H7 (cell line): Measurements from ENCODE around the gene HIRIP3. TPM values are rescaled to one million over a fixed set of nuclear protein-coding genes. Genes with fewer than 3 reads are reported as not detected.
"Not testable (repeated sequence)": the region's sequence is repeated elsewhere in the genome, so short reads cannot be mapped to it uniquely, and the experiment has no call there.

ENCODE experiments used
- DNase-seq: peaks from one replicate; pipeline ENCODE4 v3.0.0; 2012
- H3K27me3 ChIP-seq: 2 replicates; pipeline ENCODE4 v1.6.0; 2011; ENCODE audit warnings: mild to moderate bottlenecking, low read length; ENCODE audit not compliant: control insufficient read depth, insufficient read depth
- H3K36me3 ChIP-seq: replicated peaks from 2 replicates; pipeline ENCODE4 v1.5.1; 2011; ENCODE audit warnings: low read length; ENCODE audit not compliant: control insufficient read depth, insufficient read depth
- H3K4me3 ChIP-seq: 2 replicates; pipeline ENCODE4 v1.5.1; 2011; ENCODE audit warnings: low read depth, mild to moderate bottlenecking, control low read depth, low read length, moderate library complexity; ENCODE audit not compliant: insufficient read depth
- total RNA-seq: library from RNA; depleted of rRNA; stranded (reverse); fragments of >200 nt; shearing (Covaris generic); gene quantifications from 2 replicates; pipeline ENCODE4 v1.2.3, GENCODE V29; 2014; rRNA removed

HIRIP3 gene
- 19.0 and 20.5 TPM in 2 replicates for total RNA-seq

GRCh38 chr16:29995324-29995910, at the start of gene HIRIP3:
Gene HIRIP3 (minus strand): TSS chr16:29995617. CDS start chr16:29995605, 12 bp downstream.
- H3K36me3 ChIP-seq = peaks cover 4% of the 10 kb centered on the region
- peak within 1 kb of the TSS; percentile 81 for H3K4me3 ChIP-seq
- no peaks in the 10 kb centered on the region for H3K27me3 ChIP-seq
- DNase-seq = peak; percentile 95

GRCh38 chr16:30041841-30042240, 46.4 kb upstream of the HIRIP3 start:
- Histone ChIP-seq H3K27me3 (no peaks in the 10 kb centered on the region; the same call in 1 of the 2 replicates), H3K36me3 (no peaks in the 10 kb centered on the region), H3K4me3 (no peak overlapping the region)
- DNase-seq = peak; percentile 25

GRCh38 chr16:30040690-30041089, 45.3 kb upstream of the HIRIP3 start:
- not testable (repeated sequence) for H3K36me3 ChIP-seq, H3K27me3 ChIP-seq, DNase-seq, H3K4me3 ChIP-seq

- no peaks in the 10 kb centered on the region for H3K36me3 ChIP-seq
Observed at GRCh38 chr16:30040221-30040620, 44.8 kb upstream of the HIRIP3 start.

GRCh38 chr16:30033270-30033669, 37.9 kb upstream of the HIRIP3 start:
- Histone ChIP-seq H3K36me3 (no peaks in the 10 kb centered on the region), H3K4me3 (no peak overlapping the region), H3K27me3 (peaks cover 21% of the 10 kb centered on the region)
- no peak for DNase-seq

More at GRCh38 chr16:30040221-30040620, 44.8 kb upstream of the HIRIP3 start:
- no peak overlapping the region for H3K4me3 ChIP-seq
- no peak for DNase-seq
- H3K27me3 ChIP-seq = peaks cover 1% of the 10 kb centered on the region

GRCh38 chr16:30032083-30032819, 36.8 kb upstream of the HIRIP3 start:
- DNase-seq = peak; percentile 90
- Histone ChIP-seq H3K27me3 (peaks cover 21% of the 10 kb centered on the region), H3K36me3 (no peaks in the 10 kb centered on the region), H3K4me3 (no peak overlapping the region)

- peak; percentile 60 for DNase-seq
- H3K27me3 ChIP-seq = peaks cover 21% of the 10 kb centered on the region
- peak overlapping the region; percentile 52 for H3K4me3 ChIP-seq
- H3K36me3 ChIP-seq = no peaks in the 10 kb centered on the region
Observed at GRCh38 chr16:30031477-30031918, 36.1 kb upstream of the HIRIP3 start.

- peak; percentile 91 for DNase-seq
- no peaks in the 10 kb centered on the region for H3K36me3 ChIP-seq
- H3K4me3 ChIP-seq = peak within 1 kb of the TSS; percentile 52
- H3K27me3 ChIP-seq = peaks cover 21% of the 10 kb centered on the region
Observed at GRCh38 chr16:30030841-30031413, 35.5 kb upstream of the HIRIP3 start, which contains the start of gene TLCD3B. Gene TLCD3B (minus strand): TSS chr16:30031271. CDS start chr16:30030527, 744 bp downstream.

- H3K36me3 ChIP-seq = no peaks in the 10 kb centered on the region
- peaks cover 19% of the 10 kb centered on the region for H3K27me3 ChIP-seq
- peak; percentile 58 for DNase-seq
- peak overlapping the region; percentile 52 for H3K4me3 ChIP-seq
Observed at GRCh38 chr16:30030011-30030685, 34.7 kb upstream of the HIRIP3 start.

GRCh38 chr16:30028438-30029076, 33.1 kb upstream of the HIRIP3 start:
- peaks cover 18% of the 10 kb centered on the region for H3K27me3 ChIP-seq
- peak; percentile 87 for DNase-seq
- H3K4me3 ChIP-seq = no peak overlapping the region
- H3K36me3 ChIP-seq = no peaks in the 10 kb centered on the region

GRCh38 chr16:30027588-30028437, 32.4 kb upstream of the HIRIP3 start:
- H3K27me3 ChIP-seq = peaks cover 14% of the 10 kb centered on the region
- peak; percentile 42 for DNase-seq

GRCh38 chr16:30026449-30026848, 31.0 kb upstream of the HIRIP3 start:
- no peak for DNase-seq
- no peaks in the 10 kb centered on the region for H3K36me3 ChIP-seq
- peaks cover 10% of the 10 kb centered on the region; the same call in 1 of the 2 replicates for H3K27me3 ChIP-seq
- no peak overlapping the region for H3K4me3 ChIP-seq

More at GRCh38 chr16:30027588-30028437, 32.4 kb upstream of the HIRIP3 start:
- no peaks in the 10 kb centered on the region for H3K36me3 ChIP-seq
- no peak overlapping the region for H3K4me3 ChIP-seq

GRCh38 chr16:30025574-30025973, 30.2 kb upstream of the HIRIP3 start:
- no peak overlapping the region for H3K4me3 ChIP-seq
- no peaks in the 10 kb centered on the region for H3K36me3 ChIP-seq
- H3K27me3 ChIP-seq = peaks cover 7% of the 10 kb centered on the region; the same call in 1 of the 2 replicates
- DNase-seq = no peak
